Esophagus muscularis mucosa (tissue), 4 donors: ENCODE measurements around the gene BBOX1. TPM values are rescaled to one million over a fixed set of nuclear protein-coding genes. Genes with fewer than 3 reads are reported as not detected.

ENCODE experiments used
- DNase-seq: peaks from one replicate; pipeline ENCODE4 v3.0.0-alpha.2; 2017; ENCODE audit errors: extremely low spot score
- H3K27ac ChIP-seq, 4 donors: fragments of 200-600 bp; sonication (generic); replicated peaks in 1 of 4; 1 replicate in 3 of 4; 2 replicates in 1 of 4; pipeline ENCODE4 v1.5.1; 2016 to 2019; ENCODE audit warnings: mild to moderate bottlenecking in 1 of 4
- H3K27me3 ChIP-seq, 4 donors: fragments of 200-600 bp; sonication (generic); one replicate each; pipeline versions ENCODE4 v1.5.1 to v1.6.0; 2016 to 2019
- H3K36me3 ChIP-seq, 4 donors: fragments of 200-600 bp; sonication (generic); one replicate each; pipeline ENCODE4 v1.5.1; 2016 to 2019
- H3K4me1 ChIP-seq, 4 donors: fragments of 200-600 bp; sonication (generic); one replicate each; pipeline ENCODE4 v1.5.1; 2016 to 2019
- H3K4me3 ChIP-seq, 4 donors: fragments of 200-600 bp; sonication (generic); 1 replicate in 2 of 4; 2 replicates in 2 of 4; pipeline ENCODE4 v1.5.1; 2016 to 2019; ENCODE audit warnings: mild to moderate bottlenecking in 4 of 4, moderate library complexity in 1 of 4
- H3K9me3 ChIP-seq, 4 donors: fragments of 200-600 bp; sonication (generic); 1 replicate in 3 of 4; 2 replicates in 1 of 4; pipeline ENCODE4 v1.5.1; 2016 to 2019
- CTCF ChIP-seq, 3 experiments: fragments of 200-600 bp in 2 of 3; fragments of 450-650 bp in 1 of 3; sonication (generic) in 2 of 3; IDR thresholded peaks; one replicate each; pipeline ENCODE4 v1.5.1; 2017 to 2019; ENCODE audit warnings: antibody characterized with exemption in 3 of 3, mild to moderate bottlenecking in 2 of 3, moderate library complexity in 1 of 3
- EP300 ChIP-seq: sonication (generic); formaldehyde crosslinking; IDR thresholded peaks from one replicate; pipeline ENCODE4 v1.6.1; 2017; ENCODE audit warnings: antibody characterized with exemption
- POLR2A ChIP-seq: fragments of 450-650 bp; IDR thresholded peaks from one replicate; pipeline ENCODE4 v1.6.1; 2017; ENCODE audit warnings: antibody characterized with exemption, moderate library complexity, mild to moderate bottlenecking, low read depth
- POLR2AphosphoS5 ChIP-seq, 2 donors: sonication (generic); formaldehyde crosslinking; IDR thresholded peaks; one replicate each; pipeline ENCODE4 v1.6.1; 2017; ENCODE audit warnings: antibody characterized with exemption in 2 of 2
- WGBS: methylation state at CpG from one replicate; pipeline ENCODE4 v1.1.5; 2018; 5-methylcytosine and 5-hydroxymethylcytosine counted together
- intact Hi-C: fragments of 100-400 bp; cut with DNase I; formaldehyde crosslinking; loops from one replicate; pipeline ENCODE4 v1.15.1; 2023
- total RNA-seq, 4 donors: library from RNA; depleted of rRNA; stranded (reverse); fragments of >200 nt; gene quantifications; one replicate each; pipeline versions ENCODE4 v1.1.0 to v1.2.1, GENCODE V29; 2016

BBOX1 gene
- total RNA-seq, 4 donors from 2014 or later, result 0.50 TPM; not detected in 3

DNA sequence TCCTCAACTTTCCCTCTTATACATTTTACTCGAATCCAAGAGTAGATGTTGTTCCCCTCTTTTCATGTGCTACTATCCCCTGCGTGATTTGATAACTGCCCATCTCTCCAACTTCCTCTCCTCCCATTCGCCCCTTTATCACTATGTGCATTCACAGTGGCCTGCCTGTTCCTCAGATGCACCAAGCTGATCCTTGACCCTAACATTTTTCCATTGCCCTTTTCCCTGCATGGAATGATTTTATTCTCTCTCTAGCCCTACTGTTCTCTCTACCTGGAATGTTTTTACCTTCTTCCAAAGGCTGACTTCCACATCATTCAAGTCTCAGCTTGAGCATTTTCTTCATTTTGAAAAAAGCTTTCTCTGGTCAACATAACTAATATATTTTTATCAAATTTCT lies 15.8 kb upstream of the BBOX1 start:
- TF ChIP-seq POLR2AphosphoS5 (IDR thresholded peaks at IDR 0.05), result no peak
- no peak for TF ChIP-seq EP300
- no peak for TF ChIP-seq POLR2A
- no peak for TF ChIP-seq CTCF (IDR thresholded peaks at IDR 0.05)
- Histone ChIP-seq H3K9me3 (no peaks in the 10 kb centered on the region), H3K27ac (no peak overlapping the region), H3K27me3 (no peaks in the 10 kb centered on the region), H3K4me3 (no peak overlapping the region), H3K4me1 (no peaks in the 10 kb centered on the region), H3K36me3 (no peaks in the 10 kb centered on the region)
- WGBS, result 90% methylated on average over 3 of the region's 3 CpGs
- intact Hi-C loops, result no loop called here
- DNase-seq, result no peak

- DNase-seq, result no peak
Observed at GRCh38 chr11:27025312-27025955, 15.2 kb upstream of the BBOX1 start.

DNA sequence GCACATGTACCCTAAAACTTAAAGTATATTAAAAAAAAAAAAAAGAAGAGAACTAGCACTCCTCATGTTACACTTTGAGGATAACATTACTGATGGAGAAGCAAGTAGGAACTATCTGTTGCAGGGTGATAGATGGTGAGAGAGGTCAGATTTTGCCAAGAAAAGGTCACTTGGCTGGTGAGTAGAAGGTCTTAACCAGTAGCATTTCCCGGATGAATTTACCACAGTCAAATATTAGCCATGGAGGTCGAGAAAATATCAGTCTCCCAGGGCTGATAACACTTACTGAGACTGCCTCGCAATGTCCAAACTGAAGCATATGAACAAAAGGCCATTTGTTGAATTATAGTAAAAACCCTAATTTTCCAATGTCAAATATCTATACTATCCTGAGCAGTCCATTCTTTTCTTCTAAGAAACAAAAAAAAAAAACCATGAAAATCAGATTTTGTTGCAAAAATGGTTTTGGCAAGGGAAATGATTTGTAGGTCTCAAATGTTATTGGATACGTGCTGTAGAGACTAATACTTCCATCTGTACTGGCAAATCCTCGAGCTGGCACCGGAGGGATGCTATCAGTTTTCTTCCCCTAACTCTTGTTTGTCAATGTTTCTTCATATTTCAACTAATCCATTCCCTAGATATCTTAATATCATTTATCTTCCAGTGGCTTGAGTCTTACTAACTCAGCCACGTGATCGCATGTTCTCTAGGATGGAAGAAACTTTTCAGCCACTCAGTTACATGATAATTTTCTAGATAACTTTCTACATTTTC lies 14.5 kb upstream of the BBOX1 start:
- no peaks in the 10 kb centered on the region for H3K36me3 ChIP-seq
- no peaks in the 10 kb centered on the region for H3K4me1 ChIP-seq
- no peaks in the 10 kb centered on the region for H3K9me3 ChIP-seq
- 87% methylated on average over 8 of the region's 8 CpGs for WGBS
- H3K27me3 ChIP-seq, result no peaks in the 10 kb centered on the region
- intact Hi-C loops, result loop anchor here (2.0 kb wide), 1 partner anchor 23 kb away; no protein-coding TSS in a partner anchor
- no peak overlapping the region for H3K27ac ChIP-seq
- DNase-seq, result no peak
- no peak overlapping the region for H3K4me3 ChIP-seq
- no peak for TF ChIP-seq POLR2A
- TF ChIP-seq POLR2AphosphoS5 (IDR thresholded peaks at IDR 0.05), result no peak
- TF ChIP-seq EP300, result no peak
- TF ChIP-seq CTCF (IDR thresholded peaks at IDR 0.05), result no peak

More at GRCh38 chr11:27025312-27025955, 15.2 kb upstream of the BBOX1 start:
- Histone ChIP-seq H3K36me3 (no peaks in the 10 kb centered on the region), H3K4me3 (no peak overlapping the region), H3K27me3 (no peaks in the 10 kb centered on the region), H3K4me1 (no peaks in the 10 kb centered on the region), H3K27ac (no peak overlapping the region), H3K9me3 (no peaks in the 10 kb centered on the region)
- no peak for TF ChIP-seq EP300
- no peak for TF ChIP-seq CTCF (IDR thresholded peaks at IDR 0.05)
- TF ChIP-seq POLR2AphosphoS5 (IDR thresholded peaks at IDR 0.05), result no peak
- no peak for TF ChIP-seq POLR2A
- WGBS, result 91% methylated on average over 6 of the region's 6 CpGs
- intact Hi-C loops, result no loop called here

- H3K36me3 ChIP-seq, result no peaks in the 10 kb centered on the region
- H3K4me3 ChIP-seq, result no peak overlapping the region
- no peak for DNase-seq
- intact Hi-C loops, result no loop called here
- TF ChIP-seq POLR2A (no peak), POLR2AphosphoS5 (IDR thresholded peaks at IDR 0.05) (no peak), CTCF (IDR thresholded peaks at IDR 0.05) (no peak), EP300 (no peak)
- H3K27ac ChIP-seq, result no peak overlapping the region
- H3K9me3 ChIP-seq, result no peaks in the 10 kb centered on the region
- 48% methylated on average over 1 of the region's 1 CpG for WGBS
- H3K4me1 ChIP-seq, result no peaks in the 10 kb centered on the region
- H3K27me3 ChIP-seq, result no peaks in the 10 kb centered on the region
Observed at GRCh38 chr11:27028561-27028965, 12.1 kb upstream of the BBOX1 start.
